Ectodermal cell (in vitro differentiated cells): Measurements from ENCODE around the gene DAAM2.

Experiments used
- H3K27ac ChIP-seq: 2 replicates; pipeline ENCODE4 v1.7.0; 2013; ENCODE audit warnings: mild to moderate bottlenecking, low read depth, low read length; ENCODE audit not compliant: insufficient read depth, poor library complexity, severe bottlenecking
- H3K27me3 ChIP-seq: 2 replicates; pipeline ENCODE4 v1.7.0; 2013; ENCODE audit warnings: mild to moderate bottlenecking, low read length; ENCODE audit not compliant: insufficient read depth, control insufficient read depth, poor library complexity, severe bottlenecking
- H3K36me3 ChIP-seq: one replicate; pipeline ENCODE4 v1.7.0; 2013; ENCODE audit warnings: low read length; ENCODE audit not compliant: control insufficient read depth, insufficient read depth
- H3K4me1 ChIP-seq: one replicate; pipeline ENCODE4 v1.7.0; 2013; ENCODE audit warnings: low read length; ENCODE audit not compliant: control insufficient read depth, insufficient read depth
- H3K4me3 ChIP-seq: 2 replicates; pipeline ENCODE4 v1.7.0; 2013; ENCODE audit warnings: low read depth, low read length, control low read depth; ENCODE audit not compliant: insufficient read depth
- H3K9me3 ChIP-seq: 2 replicates; pipeline ENCODE4 v1.7.0; 2013; ENCODE audit warnings: mild to moderate bottlenecking, low read length, moderate library complexity; ENCODE audit not compliant: control insufficient read depth
- WGBS, 2 experiments: methylation state at CpG; one replicate each; pipeline ENCODE4 v1.1.7; 2013; ENCODE audit warnings: missing lambda C conversion rate in 2 of 2; 5-methylcytosine and 5-hydroxymethylcytosine counted together

The DAAM2 gene

GRCh38 chr6:39815356-39815755 is 23.2 kb downstream of the DAAM2 start:
- Histone ChIP-seq H3K27ac (no peak overlapping the region), H3K4me1 (peaks cover 8% of the 10 kb centered on the region), H3K9me3 (no peaks in the 10 kb centered on the region), H3K36me3 (no peaks in the 10 kb centered on the region), H3K27me3 (no peaks in the 10 kb centered on the region), H3K4me3 (no peak overlapping the region)
- WGBS, 2 experiments = 80 to 93% methylated on average over 1 to 3 of the region's 3 CpGs

- no peaks in the 10 kb centered on the region for H3K27me3 ChIP-seq
- peaks cover 8% of the 10 kb centered on the region for H3K4me1 ChIP-seq
- WGBS, 2 experiments = 93 to 94% methylated on average over 7 of the region's 7 CpGs
- no peaks in the 10 kb centered on the region for H3K36me3 ChIP-seq
- no peaks in the 10 kb centered on the region for H3K9me3 ChIP-seq
- H3K27ac ChIP-seq = no peak overlapping the region
- H3K4me3 ChIP-seq = no peak overlapping the region
These were observed 24.6 kb downstream of the DAAM2 start for GRCh38 chr6:39816747-39817146.

GRCh38 chr6:39818695-39819094 is 26.5 kb downstream of the DAAM2 start:
- Histone ChIP-seq H3K4me3 (no peak overlapping the region), H3K27me3 (no peaks in the 10 kb centered on the region), H3K36me3 (no peaks in the 10 kb centered on the region), H3K27ac (no peak overlapping the region), H3K9me3 (no peaks in the 10 kb centered on the region), H3K4me1 (no peaks in the 10 kb centered on the region)
- 85 to 90% methylated on average over 2 of the region's 2 CpGs for WGBS, 2 experiments

GRCh38 chr6:39819228-39819627 is 27.1 kb downstream of the DAAM2 start:
- H3K36me3 ChIP-seq = no peaks in the 10 kb centered on the region
- no peaks in the 10 kb centered on the region for H3K4me1 ChIP-seq
- H3K27ac ChIP-seq = no peak overlapping the region
- WGBS, 2 experiments = 91 to 95% methylated on average over 1 of the region's 1 CpG
- H3K4me3 ChIP-seq = no peak overlapping the region
- no peaks in the 10 kb centered on the region for H3K9me3 ChIP-seq
- H3K27me3 ChIP-seq = no peaks in the 10 kb centered on the region

- Histone ChIP-seq H3K36me3 (no peaks in the 10 kb centered on the region), H3K27ac (no peak overlapping the region), H3K27me3 (no peaks in the 10 kb centered on the region), H3K4me1 (no peaks in the 10 kb centered on the region), H3K9me3 (no peaks in the 10 kb centered on the region), H3K4me3 (no peak overlapping the region)
- 91 to 92% methylated on average over 8 of the region's 8 CpGs for WGBS, 2 experiments
These were observed 27.5 kb downstream of the DAAM2 start for GRCh38 chr6:39819676-39820075.

GRCh38 chr6:39820553-39820952 is 28.4 kb downstream of the DAAM2 start:
- Histone ChIP-seq H3K4me1 (no peaks in the 10 kb centered on the region), H3K4me3 (no peak overlapping the region), H3K36me3 (no peaks in the 10 kb centered on the region)

GRCh38 chr6:39821046-39821740 is 29.0 kb downstream of the DAAM2 start:
- Histone ChIP-seq H3K4me3 (no peak overlapping the region), H3K36me3 (no peaks in the 10 kb centered on the region), H3K27me3 (no peaks in the 10 kb centered on the region), H3K27ac (no peak overlapping the region), H3K9me3 (no peaks in the 10 kb centered on the region), H3K4me1 (no peaks in the 10 kb centered on the region)
- WGBS, 2 experiments = 85 to 88% methylated on average over 5 of the region's 5 CpGs

More at GRCh38 chr6:39820553-39820952, 28.4 kb downstream of the DAAM2 start:
- Histone ChIP-seq H3K27ac (no peak overlapping the region), H3K27me3 (no peaks in the 10 kb centered on the region), H3K9me3 (no peaks in the 10 kb centered on the region)

- Histone ChIP-seq H3K9me3 (no peaks in the 10 kb centered on the region), H3K36me3 (no peaks in the 10 kb centered on the region), H3K4me1 (no peaks in the 10 kb centered on the region), H3K4me3 (no peak overlapping the region), H3K27me3 (no peaks in the 10 kb centered on the region), H3K27ac (no peak overlapping the region)
- 64 to 76% methylated on average over 7 of the region's 7 CpGs for WGBS, 2 experiments
These were observed 29.8 kb downstream of the DAAM2 start for GRCh38 chr6:39821742-39822532.

GRCh38 chr6:39822846-39823815 is 31.0 kb downstream of the DAAM2 start:
- Histone ChIP-seq H3K4me3 (no peak overlapping the region), H3K27me3 (no peaks in the 10 kb centered on the region), H3K27ac (no peak overlapping the region), H3K4me1 (no peaks in the 10 kb centered on the region), H3K36me3 (no peaks in the 10 kb centered on the region), H3K9me3 (no peaks in the 10 kb centered on the region)
- 93 to 94% methylated on average over 8 of the region's 8 CpGs for WGBS, 2 experiments
